ENCODE data around the gene HOXC4.
"Not testable (repeated sequence)": the region's sequence is repeated elsewhere in the genome, so short reads cannot be mapped to it uniquely, and the experiment has no call there.

HOXC4 gene

GRCh38 chr12:54100588-54100987 is 47.0 kb downstream of the HOXC4 start:
- not testable (repeated sequence) for DNase-seq

DNA sequence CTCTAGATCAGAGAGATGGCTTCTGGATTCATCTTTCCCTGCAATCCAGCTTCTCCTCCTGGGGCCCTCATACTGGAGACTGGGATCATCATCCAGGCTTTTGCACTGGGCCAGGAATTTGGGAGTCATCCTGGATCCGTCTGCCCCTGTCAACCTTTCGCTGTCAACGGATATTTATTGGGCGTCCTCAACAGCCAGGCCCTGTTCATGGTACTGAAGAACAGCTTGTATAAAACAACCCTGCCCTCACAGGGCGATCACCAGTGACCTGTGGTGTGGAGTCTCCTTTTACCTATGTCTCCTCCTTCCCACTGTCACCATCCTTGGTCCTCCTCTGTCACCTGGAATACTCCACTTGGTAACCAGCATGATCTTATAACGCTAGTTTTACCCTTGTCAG is 48.6 kb downstream of the HOXC4 start:
- DNase-seq = not testable (repeated sequence)

DNA sequence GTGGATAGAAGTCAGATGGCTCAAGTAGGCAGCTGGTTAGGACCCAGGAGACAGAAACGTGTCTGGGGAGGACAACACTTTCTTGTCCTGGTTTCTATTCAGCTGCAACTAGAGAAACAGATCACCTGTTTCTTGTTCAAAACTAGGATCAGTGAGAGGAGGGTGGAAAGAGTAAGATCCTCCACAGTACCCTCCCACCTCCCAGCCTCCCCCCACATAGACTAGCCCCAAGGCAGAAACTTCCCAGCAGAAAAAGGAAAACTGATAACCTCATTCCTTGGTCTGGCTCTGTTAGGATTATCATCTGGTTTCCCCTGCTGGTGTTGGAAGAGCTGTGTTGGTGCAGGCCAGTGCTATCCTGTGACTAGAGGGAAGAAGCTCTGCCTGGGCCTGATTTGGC is 50.2 kb downstream of the HOXC4 start:
- DNase-seq = not testable (repeated sequence)

All from NCI-H2171 (cell line).